H1 (cell line): ENCODE data around the gene CMIP. TPM values are rescaled to one million over a fixed set of nuclear protein-coding genes. Genes with fewer than 3 reads are reported as not detected.

Experiments
- CTCF ChIA-PET: fragments of 300-600 bp; sonication (Branson Sonifier 250); formaldehyde crosslinking; loops from one replicate; lab custom pipeline; 2021; ENCODE audit not compliant: partially characterized antibody; lab: Charles Lee
- POLR2A ChIA-PET: fragments of 300-600 bp; sonication (Branson Sonifier 250); formaldehyde crosslinking; loops from one replicate; lab custom pipeline; 2021; ENCODE audit warnings: inconsistent platforms; ENCODE audit not compliant: partially characterized antibody; lab: Charles Lee
- DNase-seq, 2 experiments: peaks; one replicate each; pipeline versions ENCODE4 v3.0.0 to v3.0.0-alpha.2; 2010 to 2022; ENCODE audit warnings: low spot score in 2 of 2, low read depth in 1 of 2, mixed read lengths in 1 of 2
- FAIRE-seq: peaks from 2 replicates; lab custom pipeline; 2011; peaks lifted over from hg19 to GRCh38; lab: Jason Lieb, UNC
- H2AFZ ChIP-seq: 2 replicates; pipeline ENCODE4 v1.8.1; 2012; ENCODE audit warnings: low read length, inconsistent platforms
- H2AK5ac ChIP-seq: 2 replicates; pipeline ENCODE4 v1.6.1; 2013; ENCODE audit warnings: low read depth, low read length
- H2BK120ac ChIP-seq: replicated peaks from 2 replicates; pipeline ENCODE3; 2013; ENCODE audit warnings: low read depth, low read length, inconsistent platforms
- H2BK12ac ChIP-seq: 2 replicates; pipeline ENCODE4 v1.6.1; 2013; ENCODE audit warnings: low read depth, low read length
- H2BK15ac ChIP-seq: 2 replicates; pipeline ENCODE4 v1.6.1; 2013; ENCODE audit warnings: low read length
- H2BK20ac ChIP-seq: 2 replicates; pipeline ENCODE4 v1.6.1; 2013; ENCODE audit warnings: low read length
- H2BK5ac ChIP-seq: 2 replicates; pipeline ENCODE4 v1.6.1; 2013; ENCODE audit warnings: low read depth, low read length
- H3K14ac ChIP-seq: 2 replicates; pipeline ENCODE4 v1.6.1; 2013; ENCODE audit warnings: inconsistent platforms; ENCODE audit not compliant: insufficient read length
- H3K18ac ChIP-seq: 2 replicates; pipeline ENCODE4 v1.6.1; 2013; ENCODE audit warnings: low read length; ENCODE audit errors: extremely low read depth
- H3K23ac ChIP-seq: 2 replicates; pipeline ENCODE4 v1.6.1; 2013; ENCODE audit warnings: inconsistent platforms; ENCODE audit not compliant: insufficient read length
- H3K23me2 ChIP-seq: 2 replicates; pipeline ENCODE4 v1.6.1; 2013; ENCODE audit warnings: low read depth, low read length
- H3K27ac ChIP-seq: 2 replicates; pipeline ENCODE4 v1.6.1; 2011; ENCODE audit warnings: low read depth, low read length, inconsistent platforms
- H3K27me3 ChIP-seq, 4 experiments: replicated peaks in 1 of 4; 1 replicate in 1 of 4; 2 replicates in 3 of 4; pipeline versions ENCODE4 v1.6.1 to v1.8.1; 2011 to 2013; ENCODE audit warnings: low read length in 3 of 4, mild to moderate bottlenecking in 3 of 4, inconsistent platforms in 2 of 4, mixed read lengths in 2 of 4, moderate library complexity in 1 of 4; ENCODE audit not compliant: control insufficient read depth in 3 of 4, insufficient read depth in 3 of 4; ENCODE audit errors: extremely low read depth in 1 of 4
- H3K36me3 ChIP-seq, 4 experiments: 2 replicates each; pipeline versions ENCODE4 v1.6.1 to v1.8.1; 2011 to 2013; ENCODE audit warnings: mild to moderate bottlenecking in 4 of 4, low read length in 3 of 4, moderate library complexity in 2 of 4, control low read depth in 1 of 4, inconsistent platforms in 1 of 4; ENCODE audit not compliant: insufficient read depth in 4 of 4, control insufficient read depth in 2 of 4
- H3K4ac ChIP-seq: replicated peaks from 2 replicates; pipeline ENCODE3; 2013; ENCODE audit warnings: low read length, low read depth, mixed read lengths, inconsistent platforms; ENCODE audit not compliant: insufficient read length
- H3K4me1 ChIP-seq, 4 experiments: replicated peaks in 1 of 4; 1 replicate in 1 of 4; 2 replicates in 3 of 4; pipeline versions ENCODE4 v1.6.1 to v1.8.1; 2011 to 2013; ENCODE audit warnings: low read length in 3 of 4, inconsistent platforms in 2 of 4, mixed read lengths in 1 of 4; ENCODE audit not compliant: insufficient read depth in 4 of 4, control insufficient read depth in 3 of 4
- H3K4me2 ChIP-seq, 2 experiments: 2 replicates each; pipeline versions ENCODE4 v1.6.1 to v1.8.1; 2011 to 2013; ENCODE audit warnings: low read depth in 2 of 2, low read length in 2 of 2, control low read depth in 1 of 2, inconsistent platforms in 1 of 2, mild to moderate bottlenecking in 1 of 2; ENCODE audit not compliant: insufficient read depth in 1 of 2
- H3K4me3 ChIP-seq, 4 experiments: fragments of 200-600, 300-600 bp in 1 of 4; sonication (generic), shearing (Covaris generic), sonication (Bioruptor Twin) in 1 of 4; 2 replicates each; pipeline versions ENCODE4 v1.5.1 to v1.8.1; 2011 to 2016; ENCODE audit warnings: low read length in 4 of 4, low read depth in 3 of 4, control low read depth in 2 of 4, inconsistent platforms in 2 of 4, mild to moderate bottlenecking in 2 of 4, mixed read lengths in 1 of 4, moderate library complexity in 1 of 4; ENCODE audit not compliant: insufficient read depth in 2 of 4; ENCODE audit errors: extremely low read depth in 1 of 4
- H3K56ac ChIP-seq: replicated peaks from 2 replicates; pipeline ENCODE3; 2013; ENCODE audit warnings: low read depth, mild to moderate bottlenecking, mixed read lengths, low read length, inconsistent platforms; ENCODE audit not compliant: insufficient read length
- H3K79me1 ChIP-seq: 2 replicates; pipeline ENCODE4 v1.6.1; 2013; ENCODE audit warnings: low read depth, low read length, control low read depth
- H3K79me2 ChIP-seq, 2 experiments: 2 replicates each; pipeline versions ENCODE4 v1.6.1 to v1.8.1; 2012 to 2013; ENCODE audit warnings: low read length in 2 of 2, mild to moderate bottlenecking in 2 of 2, inconsistent platforms in 1 of 2; ENCODE audit not compliant: insufficient read depth in 2 of 2, control insufficient read depth in 1 of 2
- H3K9ac ChIP-seq, 4 experiments: replicated peaks in 1 of 4; 1 replicate in 1 of 4; 2 replicates in 3 of 4; pipeline versions ENCODE4 v1.6.1 to v1.8.1; 2011 to 2013; ENCODE audit warnings: low read depth in 3 of 4, low read length in 3 of 4, control low read depth in 2 of 4, mild to moderate bottlenecking in 2 of 4, moderate library complexity in 2 of 4, inconsistent platforms in 1 of 4; ENCODE audit errors: extremely low read depth in 1 of 4
- H3K9me3 ChIP-seq, 2 experiments: 2 replicates each; pipeline versions ENCODE4 v1.6.1 to v1.8.1; 2012 to 2013; ENCODE audit warnings: mild to moderate bottlenecking in 2 of 2, moderate library complexity in 2 of 2, control low read depth in 1 of 2, inconsistent platforms in 1 of 2, low read depth in 1 of 2, low read length in 1 of 2, mixed read lengths in 1 of 2; ENCODE audit not compliant: insufficient read depth in 2 of 2
- H4K20me1 ChIP-seq, 2 experiments: replicated peaks in 1 of 2; 2 replicates each; pipeline versions ENCODE3 to v1.8.1; 2011 to 2013; ENCODE audit warnings: inconsistent platforms in 2 of 2, low read length in 2 of 2, mild to moderate bottlenecking in 1 of 2; ENCODE audit not compliant: insufficient read depth in 2 of 2, control insufficient read depth in 1 of 2
- H4K5ac ChIP-seq: 2 replicates; pipeline ENCODE4 v1.6.1; 2013; ENCODE audit warnings: low read length, low read depth, mixed read lengths, inconsistent platforms; ENCODE audit not compliant: insufficient read length
- H4K8ac ChIP-seq: 2 replicates; pipeline ENCODE4 v1.8.0; 2013; ENCODE audit warnings: mild to moderate bottlenecking, moderate library complexity, low read length, inconsistent platforms; ENCODE audit not compliant: insufficient read depth; ENCODE audit errors: extremely low read depth
- H4K91ac ChIP-seq: replicated peaks from 2 replicates; pipeline ENCODE3; 2013; ENCODE audit warnings: low read length, mixed read lengths, inconsistent platforms; ENCODE audit not compliant: insufficient read length
- ATF2 ChIP-seq: IDR thresholded peaks from 2 replicates; pipeline ENCODE4 v1.6.1; 2012; ENCODE audit warnings: low read length, inconsistent platforms
- BACH1 ChIP-seq: IDR thresholded peaks from 2 replicates; pipeline ENCODE4 v1.6.1; 2012; ENCODE audit warnings: low read length, improper control_type of control experiment
- CBX5 ChIP-seq: fragments of 300-800, 300-1000 bp; sonication (generic); IDR thresholded peaks from 2 replicates; pipeline ENCODE4 v1.7.1; 2016; ENCODE audit warnings: antibody characterized with exemption, low read length, low read depth
- CREB1 ChIP-seq: IDR thresholded peaks from 2 replicates; pipeline ENCODE4 v1.6.1; 2012; ENCODE audit warnings: inconsistent platforms
- KDM4A ChIP-seq: IDR thresholded peaks from one replicate; pipeline ENCODE4 v1.7.1; 2012; ENCODE audit warnings: low read depth, mild to moderate bottlenecking, moderate library complexity, low read length, inconsistent platforms; ENCODE audit not compliant: severe bottlenecking
- RBBP5 ChIP-seq: IDR thresholded peaks from 2 replicates; pipeline ENCODE4 v1.7.1; 2012; ENCODE audit warnings: low read depth, mild to moderate bottlenecking, inconsistent platforms, low read length, moderate library complexity, borderline replicate concordance
- RNF2 ChIP-seq: fragments of 200-900, 300-1000 bp; sonication (generic); IDR thresholded peaks from 2 replicates; pipeline ENCODE4 v1.7.1; 2016; ENCODE audit warnings: borderline replicate concordance, low read depth, mild to moderate bottlenecking, antibody characterized with exemption, low read length; ENCODE audit not compliant: poor library complexity, severe bottlenecking; ENCODE audit errors: missing control alignments
- SIX5 ChIP-seq: IDR thresholded peaks from 2 replicates; pipeline ENCODE4 v1.6.1; 2011; ENCODE audit warnings: mild to moderate bottlenecking, low read depth, low read length
- SP1 ChIP-seq: IDR thresholded peaks from 2 replicates; pipeline ENCODE4 v1.6.1; 2011; ENCODE audit warnings: low read depth, low read length
- WGBS, 2 experiments: shearing (Covaris generic) in 1 of 2; methylation state at CpG; one replicate each; pipeline versions ENCODE4 v1.1.6 to v1.1.7; 2013 to 2015; ENCODE audit warnings: low lambda C conversion rate in 2 of 2, mixed read lengths in 2 of 2, inconsistent platforms in 1 of 2, low coverage in 1 of 2, missing lambda C conversion rate in 1 of 2; ENCODE audit not compliant: insufficient replicate concordance in 2 of 2, insufficient coverage in 1 of 2, insufficient read length in 1 of 2; ENCODE audit errors: extremely low coverage in 1 of 2, missing lambda C conversion rate in 1 of 2; 5-methylcytosine and 5-hydroxymethylcytosine counted together
- polyA plus RNA-seq, 7 experiments: library from polyadenylated mRNA; depleted of rRNA in 3 of 7; stranded (reverse) in 5 of 7; unstranded in 2 of 7; fragments of >200 nt in 5 of 7; fragments of 200-250 nt in 2 of 7; gene quantifications; 1 replicate in 5 of 7; 2 replicates in 1 of 7; 4 replicates in 1 of 7; pipeline versions ENCODE4 v1.2.1 to v1.2.3, GENCODE V29; 2011 to 2013; ENCODE audit warnings: missing spikeins in 2 of 7, mixed read lengths in 2 of 7
- total RNA-seq: library from RNA; stranded (reverse); fragmentation: NEBNext Ultra II Directional; extraction: Animal tissue kit (Norgen Biotek cat#: 25700); gene quantifications from 2 replicates; pipeline ENCODE4 v1.2.1, GENCODE V29; 2021

Gene CMIP
- total and polyA plus RNA-seq, 2 of the 8 experiments (the other 6 are each of a cell fraction or from before 2014, with no cell fraction given): 7.9 to 53.2 TPM

GRCh38 chr16:81720973-81721906, 276.6 kb downstream of the CMIP start:
- Histone ChIP-seq H2BK120ac (no peak overlapping the region), H3K27ac (no peak overlapping the region), H3K9me3 (peaks cover 0 to 3% of the 10 kb centered on the region in 2 experiments; a peak in 1 of 4 replicates), H3K56ac (no peak overlapping the region), H3K18ac (no peak overlapping the region), H4K20me1 (no peaks in the 10 kb centered on the region), H4K8ac (no peak overlapping the region), H4K91ac (no peak overlapping the region), H3K23ac (no peak overlapping the region), H3K14ac (no peak overlapping the region), H3K4me3 (no peak overlapping the region), H3K23me2 (no peaks in the 10 kb centered on the region), H3K4me2 (no peak overlapping the region)
- WGBS, 2 experiments: 92% methylated on average over 10 of the region's 10 CpGs; no CpG with 5 or more reads in 1 of the 2 experiments
- no peak for FAIRE-seq
- DNase-seq: no peak
- no peak for TF ChIP-seq KDM4A
- TF ChIP-seq ATF2: no peak
- no peak for TF ChIP-seq BACH1
- TF ChIP-seq RBBP5: no peak
- no peak for TF ChIP-seq SP1
- no peak for TF ChIP-seq CREB1
- no peak for TF ChIP-seq CBX5
- no peak for TF ChIP-seq SIX5
- no peak for TF ChIP-seq RNF2
- TF ChIP-seq, all 59 proteins: peak for 0
- ChIA-PET CTCF (interaction anchor here (0.8 to 3.4 kb wide), 6 partner anchors 9 to 98 kb away, joined by 3 to 22 read pairs (median 4); no protein-coding TSS in a partner anchor), POLR2A (no interaction called here)
- H2AFZ ChIP-seq: no peak overlapping the region
- no peak overlapping the region for H3K9ac ChIP-seq
- no peak overlapping the region for H2BK15ac ChIP-seq
- H2BK12ac ChIP-seq: no peak overlapping the region
- H3K36me3 ChIP-seq: no peaks in the 10 kb centered on the region
- no peak overlapping the region for H4K5ac ChIP-seq
- no peak overlapping the region for H2BK20ac ChIP-seq
- H3K79me1 ChIP-seq: no peaks in the 10 kb centered on the region
- no peak overlapping the region for H3K4ac ChIP-seq
- H3K4me1 ChIP-seq: peaks cover 0 to 10% (median 3%) of the 10 kb centered on the region in 4 experiments; a peak in 4 of 7 replicates
- 0 out of 7 replicates have a peak, but pooled peaks cover 0 to 2% (median 0%) of the 10 kb centered on the region in 4 experiments for H3K27me3 ChIP-seq
- H3K79me2 ChIP-seq: no peaks in the 10 kb centered on the region
- no peak overlapping the region for H2AK5ac ChIP-seq
- no peak overlapping the region for H2BK5ac ChIP-seq
